ENCODE measurements around the gene TAF11L5.
"Not testable (repeated sequence)": the region's sequence is repeated elsewhere in the genome, so short reads cannot be mapped to it uniquely, and the experiment has no call there.

Gene TAF11L5

GRCh38 chr5:17524935-17525334, at the start of gene TAF11L5:
Gene TAF11L5 (plus strand): TSS chr5:17525235.
- DNase-seq, result not testable (repeated sequence)

- no peak for DNase-seq
Measured at GRCh38 chr5:17477043-17477442, 48.0 kb upstream of the TAF11L5 start.

- DNase-seq, result no peak
Measured at GRCh38 chr5:17477573-17478265, 47.3 kb upstream of the TAF11L5 start.

- no peak for DNase-seq
Measured at GRCh38 chr5:17481378-17481777, 43.7 kb upstream of the TAF11L5 start.

GRCh38 chr5:17482790-17483189, 42.2 kb upstream of the TAF11L5 start:
- DNase-seq, result no peak

GRCh38 chr5:17486464-17487173, 38.4 kb upstream of the TAF11L5 start:
- DNase-seq, result not testable (repeated sequence)

- DNase-seq, result no peak
Measured at GRCh38 chr5:17487174-17487512, 37.9 kb upstream of the TAF11L5 start.

- not testable (repeated sequence) for DNase-seq
Measured at GRCh38 chr5:17491257-17491656, 33.8 kb upstream of the TAF11L5 start.

GRCh38 chr5:17492770-17493169, 32.3 kb upstream of the TAF11L5 start:
- DNase-seq, result no peak

- DNase-seq, result no peak
Measured at GRCh38 chr5:17497446-17497845, 27.6 kb upstream of the TAF11L5 start.

GRCh38 chr5:17497931-17498330, 27.1 kb upstream of the TAF11L5 start, which contains the start of gene TAF11L2:
Gene TAF11L2 (plus strand): TSS chr5:17498231.
- DNase-seq, result not testable (repeated sequence)

- DNase-seq, result no peak
Measured at GRCh38 chr5:17511775-17512325, 13.2 kb upstream of the TAF11L5 start.

GRCh38 chr5:17517526-17517925, 7.5 kb upstream of the TAF11L5 start:
- DNase-seq, result not testable (repeated sequence)

GRCh38 chr5:17518067-17518466, 7.0 kb upstream of the TAF11L5 start, which contains the start of gene TAF11L3:
Gene TAF11L3 (plus strand): TSS chr5:17518367.
- DNase-seq, result not testable (repeated sequence)

GRCh38 chr5:17519508-17519907, 5.5 kb upstream of the TAF11L5 start:
- DNase-seq, result not testable (repeated sequence)

GRCh38 chr5:17521501-17521900, 3.5 kb upstream of the TAF11L5 start, which contains the start of gene TAF11L4:
Gene TAF11L4 (plus strand): TSS chr5:17521801.
- DNase-seq, result not testable (repeated sequence)

GRCh38 chr5:17526504-17526903, 1.5 kb downstream of the TAF11L5 start:
- peak; percentile 4 for DNase-seq

GRCh38 chr5:17528369-17528768, 3.3 kb downstream of the TAF11L5 start, which contains the start of gene TAF11L6:
Gene TAF11L6 (plus strand): TSS chr5:17528669.
- not testable (repeated sequence) for DNase-seq

Measured in stimulated activated CD4-positive, alpha-beta T cell treated with anti-CD3 and anti-CD28 coated beads, Interleukin-15, amount 100 ng/mL, for 24 hours (primary cell).